ENCODE data around the gene CD80. TPM values are rescaled to one million over a fixed set of nuclear protein-coding genes. Genes with fewer than 3 reads are reported as not detected.

The CD80 gene
- total RNA-seq, 1 donor from 2014 or later, result not detected

DNA sequence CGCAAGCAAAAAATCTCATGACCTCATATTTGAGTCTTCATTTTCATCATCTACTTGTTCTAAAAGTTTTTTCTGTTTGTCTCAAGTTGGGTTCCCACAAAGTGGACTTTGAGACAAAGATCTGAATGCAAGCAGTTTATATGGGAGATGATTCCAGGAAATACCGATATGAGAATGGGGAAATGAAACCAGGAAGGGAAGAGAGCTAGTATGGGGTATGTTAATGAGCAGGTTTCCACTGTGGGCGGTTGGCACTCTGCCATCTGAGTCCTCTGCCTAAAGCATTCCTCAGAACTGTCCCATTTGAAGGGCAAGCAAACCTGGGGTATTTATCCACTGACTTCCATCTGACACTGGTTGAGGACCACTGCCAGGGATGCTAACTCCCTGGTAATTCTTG, 28.7 kb upstream of the CD80 start:
- FAIRE-seq (no peak), DNase-seq (ENCODE audit: low read depth) (no peak)
- Histone ChIP-seq H3K4me3 (ENCODE audit: low read depth, low read length) (no peak overlapping the region), H3K27me3 (ENCODE audit: control insufficient read depth, insufficient read depth, low read length) (no peaks in the 10 kb centered on the region), H3K36me3 (ENCODE audit: control insufficient read depth, insufficient read depth, low read length) (no peaks in the 10 kb centered on the region)
- TF ChIP-seq, protein P1, sequence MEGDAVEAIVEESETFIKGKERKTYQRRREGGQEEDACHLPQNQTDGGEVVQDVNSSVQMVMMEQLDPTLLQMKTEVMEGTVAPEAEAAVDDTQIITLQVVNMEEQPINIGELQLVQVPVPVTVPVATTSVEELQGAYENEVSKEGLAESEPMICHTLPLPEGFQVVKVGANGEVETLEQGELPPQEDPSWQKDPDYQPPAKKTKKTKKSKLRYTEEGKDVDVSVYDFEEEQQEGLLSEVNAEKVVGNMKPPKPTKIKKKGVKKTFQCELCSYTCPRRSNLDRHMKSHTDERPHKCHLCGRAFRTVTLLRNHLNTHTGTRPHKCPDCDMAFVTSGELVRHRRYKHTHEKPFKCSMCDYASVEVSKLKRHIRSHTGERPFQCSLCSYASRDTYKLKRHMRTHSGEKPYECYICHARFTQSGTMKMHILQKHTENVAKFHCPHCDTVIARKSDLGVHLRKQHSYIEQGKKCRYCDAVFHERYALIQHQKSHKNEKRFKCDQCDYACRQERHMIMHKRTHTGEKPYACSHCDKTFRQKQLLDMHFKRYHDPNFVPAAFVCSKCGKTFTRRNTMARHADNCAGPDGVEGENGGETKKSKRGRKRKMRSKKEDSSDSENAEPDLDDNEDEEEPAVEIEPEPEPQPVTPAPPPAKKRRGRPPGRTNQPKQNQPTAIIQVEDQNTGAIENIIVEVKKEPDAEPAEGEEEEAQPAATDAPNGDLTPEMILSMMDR (IDR thresholded peaks at IDR 0.05; ENCODE audit: insufficient read depth, low read length, severe bottlenecking), result no peak

DNA sequence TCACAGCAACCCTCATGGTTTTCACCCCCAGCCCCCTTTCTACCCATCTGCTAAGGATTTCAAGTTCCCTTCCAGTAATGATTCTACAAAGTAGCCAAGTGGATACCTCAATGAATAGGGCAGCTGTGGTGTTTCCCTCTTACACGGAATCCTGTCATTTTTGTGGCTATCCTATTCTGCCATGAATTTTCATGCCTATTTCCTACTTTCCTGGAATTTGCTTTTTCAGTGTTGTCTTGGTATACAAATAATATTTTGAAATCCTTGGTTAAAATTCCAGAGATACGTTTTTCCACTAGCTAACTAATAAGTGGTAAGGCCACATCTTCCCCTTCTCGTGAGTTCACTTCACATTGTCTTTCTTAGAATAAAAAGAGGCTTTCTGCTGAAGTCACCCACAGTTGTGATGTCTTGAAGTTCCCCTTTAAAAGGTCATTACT, 27.3 kb upstream of the CD80 start:
- DNase-seq (ENCODE audit: low read depth), result no peak
- no peak for FAIRE-seq
- TF ChIP-seq, protein P1 (IDR thresholded peaks at IDR 0.05; ENCODE audit: insufficient read depth, low read length, severe bottlenecking), result no peak
- no peaks in the 10 kb centered on the region for H3K27me3 ChIP-seq (ENCODE audit: control insufficient read depth, insufficient read depth, low read length)
- no peaks in the 10 kb centered on the region for H3K36me3 ChIP-seq (ENCODE audit: control insufficient read depth, insufficient read depth, low read length)
- no peak overlapping the region for H3K4me3 ChIP-seq (ENCODE audit: low read depth, low read length)

DNA sequence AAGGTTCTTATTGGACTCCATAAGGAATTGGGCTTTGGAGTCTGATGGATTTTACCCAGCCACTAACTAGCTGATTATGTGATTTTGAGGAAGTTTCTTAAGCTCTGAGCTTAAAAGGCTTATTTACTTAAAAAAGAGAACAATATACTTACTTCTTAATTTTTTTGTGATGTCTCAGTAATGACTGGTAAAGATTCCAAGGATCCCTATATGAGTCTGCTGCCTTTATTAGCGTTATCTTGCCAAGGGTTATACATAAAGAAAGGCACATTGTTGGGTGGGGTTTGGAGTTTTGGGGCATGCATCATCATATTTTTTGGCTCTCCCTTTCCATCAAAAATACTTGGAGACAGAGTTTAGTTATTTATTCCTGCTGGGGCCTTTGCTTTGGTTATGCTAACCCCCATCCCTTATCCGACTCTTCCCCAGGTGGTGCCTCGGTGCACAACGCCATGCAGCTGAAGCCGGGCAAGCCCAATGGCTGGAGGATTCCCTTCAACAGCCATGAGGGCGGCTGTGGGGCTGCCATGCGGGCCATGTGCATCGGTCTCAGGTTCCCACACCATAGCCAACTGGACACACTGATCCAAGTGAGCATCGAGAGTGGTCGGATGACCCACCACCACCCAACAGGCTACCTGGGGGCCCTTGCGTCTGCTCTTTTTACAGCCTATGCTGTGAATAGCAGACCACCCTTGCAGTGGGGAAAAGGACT, 26.6 kb upstream of the CD80 start:
- TF ChIP-seq, protein P1 (IDR thresholded peaks at IDR 0.05; ENCODE audit: insufficient read depth, low read length, severe bottlenecking), result no peak

DNA sequence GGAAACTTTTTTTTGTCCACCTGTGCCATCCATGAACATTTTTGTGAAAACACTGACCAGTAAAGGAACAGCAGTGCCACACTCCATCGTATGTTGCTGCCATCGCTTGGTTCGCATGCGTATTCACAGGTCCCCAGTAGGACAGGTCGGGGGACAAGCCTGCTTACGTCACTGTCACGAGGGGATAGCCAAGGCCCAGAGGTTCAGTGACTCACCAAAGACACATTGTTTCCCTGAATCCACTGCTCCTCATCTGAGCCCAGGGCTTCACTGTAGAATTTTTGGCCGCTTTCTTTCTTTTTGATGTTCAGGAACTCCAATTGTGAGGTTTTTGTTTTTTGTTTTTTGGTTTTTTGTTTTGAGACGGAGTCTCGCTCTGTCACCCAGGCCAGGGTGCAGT, 25.8 kb upstream of the CD80 start:
- FAIRE-seq (no peak), DNase-seq (ENCODE audit: low read depth) (no peak)
- Histone ChIP-seq H3K4me3 (ENCODE audit: low read depth, low read length) (no peak overlapping the region), H3K36me3 (ENCODE audit: control insufficient read depth, insufficient read depth, low read length) (no peaks in the 10 kb centered on the region), H3K27me3 (ENCODE audit: control insufficient read depth, insufficient read depth, low read length) (no peaks in the 10 kb centered on the region)
- TF ChIP-seq, protein P1 (IDR thresholded peaks at IDR 0.05; ENCODE audit: insufficient read depth, low read length, severe bottlenecking), result no peak

More for the DNA sequence above, 26.6 kb upstream of the CD80 start:
- Histone ChIP-seq H3K27me3 (ENCODE audit: control insufficient read depth, insufficient read depth, low read length) (no peaks in the 10 kb centered on the region), H3K36me3 (ENCODE audit: control insufficient read depth, insufficient read depth, low read length) (no peaks in the 10 kb centered on the region), H3K4me3 (ENCODE audit: low read depth, low read length) (no peak overlapping the region)
- no peak for DNase-seq (ENCODE audit: low read depth)
- no peak for FAIRE-seq

DNA sequence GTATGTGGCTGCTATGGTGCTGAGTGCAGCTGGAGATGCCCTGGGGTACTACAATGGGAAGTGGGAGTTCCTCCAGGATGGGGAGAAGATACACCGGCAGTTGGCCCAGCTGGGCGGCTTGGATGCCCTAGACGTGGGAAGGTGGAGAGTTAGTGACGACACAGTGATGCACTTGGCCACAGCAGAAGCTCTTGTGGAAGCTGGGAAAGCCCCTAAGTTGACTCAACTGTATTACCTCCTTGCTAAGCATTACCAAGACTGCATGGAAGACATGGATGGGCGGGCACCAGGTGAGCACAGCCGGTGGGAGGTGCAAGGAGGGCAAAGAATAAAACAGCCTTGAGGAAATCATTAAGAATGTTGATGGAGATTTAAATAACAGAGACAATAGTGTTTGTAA, 22.8 kb upstream of the CD80 start:
- FAIRE-seq (no peak), DNase-seq (ENCODE audit: low read depth) (peak; percentile 33)
- TF ChIP-seq, protein P1 (IDR thresholded peaks at IDR 0.05; ENCODE audit: insufficient read depth, low read length, severe bottlenecking), result no peak
- no peak overlapping the region for H3K4me3 ChIP-seq (ENCODE audit: low read depth, low read length)
- H3K27me3 ChIP-seq (ENCODE audit: control insufficient read depth, insufficient read depth, low read length), result no peaks in the 10 kb centered on the region
- no peaks in the 10 kb centered on the region for H3K36me3 ChIP-seq (ENCODE audit: control insufficient read depth, insufficient read depth, low read length)
